ENCODE measurements around the gene SLAIN1. TPM values are rescaled to one million over a fixed set of nuclear protein-coding genes. Genes with fewer than 3 reads are reported as not detected.

Gene SLAIN1
- total and polyA plus RNA-seq, 2 of the 13 experiments (the other 11 are each of a cell fraction or from before 2014, with no cell fraction given) = 1.2 to 4.5 TPM

DNA sequence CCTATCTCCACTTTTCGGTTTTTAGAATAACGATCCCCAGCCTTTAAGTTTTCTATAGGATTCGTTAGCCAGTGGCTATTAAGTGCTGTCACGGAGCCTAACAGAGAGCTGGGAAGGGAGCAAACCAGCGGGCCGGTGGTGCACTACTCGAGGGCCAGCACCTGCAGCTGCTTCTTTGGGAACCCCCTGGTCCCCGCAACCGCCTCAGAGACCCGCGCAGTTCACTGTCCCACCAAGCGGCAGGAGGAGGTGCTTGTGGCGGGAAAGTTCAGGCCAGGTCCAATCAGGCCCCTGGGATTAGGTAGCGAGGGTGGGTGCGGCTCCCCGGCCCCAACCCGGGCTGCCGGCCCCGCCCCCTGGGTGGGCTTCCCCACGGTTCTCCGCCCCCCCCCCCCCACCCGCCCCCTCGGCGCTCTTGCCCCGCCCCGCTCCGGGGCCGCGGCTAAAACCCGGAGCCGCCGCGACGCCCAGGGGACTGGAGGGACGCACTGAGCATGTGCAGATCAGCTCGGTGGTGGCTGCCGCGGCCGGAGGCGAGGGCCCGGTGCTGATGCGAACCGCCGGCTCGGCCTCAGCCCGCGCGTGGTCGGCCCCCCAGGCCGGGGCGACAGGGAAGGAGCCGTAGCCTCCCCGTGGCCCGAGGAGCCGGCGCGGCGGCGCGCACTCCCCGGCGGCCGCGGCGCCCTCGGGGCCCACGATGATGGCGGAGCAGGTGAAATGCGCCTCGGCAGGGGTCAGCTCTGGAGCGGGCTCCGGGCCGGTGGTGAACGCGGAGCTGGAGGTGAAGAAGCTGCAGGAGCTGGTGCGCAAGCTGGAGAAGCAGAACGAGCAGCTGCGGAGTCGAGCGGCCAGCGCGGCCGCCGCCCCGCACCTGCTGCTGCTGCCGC, at the start of gene SLAIN1 (continued):
- TF ChIP-seq, protein P1, sequence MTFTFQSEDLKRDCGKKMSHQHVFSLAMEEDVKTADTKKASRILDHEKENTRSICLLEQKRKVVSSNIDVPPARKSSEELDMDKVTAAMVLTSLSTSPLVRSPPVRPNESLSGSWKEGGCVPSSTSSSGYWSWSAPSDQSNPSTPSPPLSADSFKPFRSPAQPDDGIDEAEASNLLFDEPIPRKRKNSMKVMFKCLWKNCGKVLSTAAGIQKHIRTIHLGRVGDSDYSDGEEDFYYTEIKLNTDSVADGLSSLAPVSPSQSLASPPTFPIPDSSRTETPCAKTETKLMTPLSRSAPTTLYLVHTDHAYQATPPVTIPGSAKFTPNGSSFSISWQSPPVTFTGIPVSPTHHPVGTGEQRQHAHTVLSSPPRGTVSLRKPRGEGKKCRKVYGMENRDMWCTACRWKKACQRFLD (CRISPR knock-in tag; IDR thresholded peaks at IDR 0.05; ENCODE audit: borderline replicate concordance) = no peak
- no peak for TF ChIP-seq RELA (CRISPR knock-in tag; IDR thresholded peaks at IDR 0.05)
- TF ChIP-seq NR2F2 (IDR thresholded peaks at IDR 0.05; ENCODE audit: borderline replicate concordance, low read depth) = no peak
- 0 out of 2 replicates have a peak, but pooled peaks have one; percentile 39 for TF ChIP-seq ZNF546 (CRISPR knock-in tag; conservative IDR thresholded peaks at IDR 0.05)
- TF ChIP-seq BCL6 (CRISPR knock-in tag; IDR thresholded peaks at IDR 0.05) = no peak
- no peak for TF ChIP-seq ZFAT (CRISPR knock-in tag; conservative IDR thresholded peaks at IDR 0.05)
- TF ChIP-seq RNF2 (conservative IDR thresholded peaks at IDR 0.05; ENCODE audit: low read depth) = peak; percentile 76
- TF ChIP-seq ZFP36L1 (CRISPR knock-in tag; IDR thresholded peaks at IDR 0.05) = no peak
- no peak for TF ChIP-seq GATAD1 (CRISPR knock-in tag; IDR thresholded peaks at IDR 0.05)
- TF ChIP-seq, protein P2, sequence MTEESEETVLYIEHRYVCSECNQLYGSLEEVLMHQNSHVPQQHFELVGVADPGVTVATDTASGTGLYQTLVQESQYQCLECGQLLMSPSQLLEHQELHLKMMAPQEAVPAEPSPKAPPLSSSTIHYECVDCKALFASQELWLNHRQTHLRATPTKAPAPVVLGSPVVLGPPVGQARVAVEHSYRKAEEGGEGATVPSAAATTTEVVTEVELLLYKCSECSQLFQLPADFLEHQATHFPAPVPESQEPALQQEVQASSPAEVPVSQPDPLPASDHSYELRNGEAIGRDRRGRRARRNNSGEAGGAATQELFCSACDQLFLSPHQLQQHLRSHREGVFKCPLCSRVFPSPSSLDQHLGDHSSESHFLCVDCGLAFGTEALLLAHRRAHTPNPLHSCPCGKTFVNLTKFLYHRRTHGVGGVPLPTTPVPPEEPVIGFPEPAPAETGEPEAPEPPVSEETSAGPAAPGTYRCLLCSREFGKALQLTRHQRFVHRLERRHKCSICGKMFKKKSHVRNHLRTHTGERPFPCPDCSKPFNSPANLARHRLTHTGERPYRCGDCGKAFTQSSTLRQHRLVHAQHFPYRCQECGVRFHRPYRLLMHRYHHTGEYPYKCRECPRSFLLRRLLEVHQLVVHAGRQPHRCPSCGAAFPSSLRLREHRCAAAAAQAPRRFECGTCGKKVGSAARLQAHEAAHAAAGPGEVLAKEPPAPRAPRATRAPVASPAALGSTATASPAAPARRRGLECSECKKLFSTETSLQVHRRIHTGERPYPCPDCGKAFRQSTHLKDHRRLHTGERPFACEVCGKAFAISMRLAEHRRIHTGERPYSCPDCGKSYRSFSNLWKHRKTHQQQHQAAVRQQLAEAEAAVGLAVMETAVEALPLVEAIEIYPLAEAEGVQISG (CRISPR knock-in tag; IDR thresholded peaks at IDR 0.05) = peak; percentile 48
- TF ChIP-seq, protein P3, sequence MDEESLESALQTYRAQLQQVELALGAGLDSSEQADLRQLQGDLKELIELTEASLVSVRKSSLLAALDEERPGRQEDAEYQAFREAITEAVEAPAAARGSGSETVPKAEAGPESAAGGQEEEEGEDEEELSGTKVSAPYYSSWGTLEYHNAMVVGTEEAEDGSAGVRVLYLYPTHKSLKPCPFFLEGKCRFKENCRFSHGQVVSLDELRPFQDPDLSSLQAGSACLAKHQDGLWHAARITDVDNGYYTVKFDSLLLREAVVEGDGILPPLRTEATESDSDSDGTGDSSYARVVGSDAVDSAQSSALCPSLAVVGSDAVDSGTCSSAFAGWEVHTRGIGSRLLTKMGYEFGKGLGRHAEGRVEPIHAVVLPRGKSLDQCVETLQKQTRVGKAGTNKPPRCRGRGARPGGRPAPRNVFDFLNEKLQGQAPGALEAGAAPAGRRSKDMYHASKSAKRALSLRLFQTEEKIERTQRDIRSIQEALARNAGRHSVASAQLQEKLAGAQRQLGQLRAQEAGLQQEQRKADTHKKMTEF (CRISPR knock-in tag; IDR thresholded peaks at IDR 0.05) = no peak
- no peak for TF ChIP-seq POLR2AphosphoS2 (IDR thresholded peaks at IDR 0.05; ENCODE audit: low read depth, low read length)
- no peak for TF ChIP-seq ZEB1 (IDR thresholded peaks at IDR 0.05; ENCODE audit: insufficient replicate concordance, low read depth)
- no peak for TF ChIP-seq ATAD3A (CRISPR knock-in tag; IDR thresholded peaks at IDR 0.05)
- no peak for TF ChIP-seq SP4 (CRISPR knock-in tag; IDR thresholded peaks at IDR 0.05)
- TF ChIP-seq, protein P4, sequence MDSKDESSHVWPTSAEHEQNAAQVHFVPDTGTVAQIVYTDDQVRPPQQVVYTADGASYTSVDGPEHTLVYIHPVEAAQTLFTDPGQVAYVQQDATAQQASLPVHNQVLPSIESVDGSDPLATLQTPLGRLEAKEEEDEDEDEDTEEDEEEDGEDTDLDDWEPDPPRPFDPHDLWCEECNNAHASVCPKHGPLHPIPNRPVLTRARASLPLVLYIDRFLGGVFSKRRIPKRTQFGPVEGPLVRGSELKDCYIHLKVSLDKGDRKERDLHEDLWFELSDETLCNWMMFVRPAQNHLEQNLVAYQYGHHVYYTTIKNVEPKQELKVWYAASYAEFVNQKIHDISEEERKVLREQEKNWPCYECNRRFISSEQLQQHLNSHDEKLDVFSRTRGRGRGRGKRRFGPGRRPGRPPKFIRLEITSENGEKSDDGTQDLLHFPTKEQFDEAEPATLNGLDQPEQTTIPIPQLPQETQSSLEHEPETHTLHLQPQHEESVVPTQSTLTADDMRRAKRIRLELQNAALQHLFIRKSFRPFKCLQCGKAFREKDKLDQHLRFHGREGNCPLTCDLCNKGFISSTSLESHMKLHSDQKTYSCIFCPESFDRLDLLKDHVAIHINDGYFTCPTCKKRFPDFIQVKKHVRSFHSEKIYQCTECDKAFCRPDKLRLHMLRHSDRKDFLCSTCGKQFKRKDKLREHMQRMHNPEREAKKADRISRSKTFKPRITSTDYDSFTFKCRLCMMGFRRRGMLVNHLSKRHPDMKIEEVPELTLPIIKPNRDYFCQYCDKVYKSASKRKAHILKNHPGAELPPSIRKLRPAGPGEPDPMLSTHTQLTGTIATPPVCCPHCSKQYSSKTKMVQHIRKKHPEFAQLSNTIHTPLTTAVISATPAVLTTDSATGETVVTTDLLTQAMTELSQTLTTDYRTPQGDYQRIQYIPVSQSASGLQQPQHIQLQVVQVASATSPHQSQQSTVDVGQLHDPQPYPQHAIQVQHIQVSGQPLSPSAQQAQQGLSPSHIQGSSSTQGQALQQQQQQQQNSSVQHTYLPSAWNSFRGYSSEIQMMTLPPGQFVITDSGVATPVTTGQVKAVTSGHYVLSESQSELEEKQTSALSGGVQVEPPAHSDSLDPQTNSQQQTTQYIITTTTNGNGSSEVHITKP (CRISPR knock-in tag; IDR thresholded peaks at IDR 0.05; ENCODE audit: low read depth) = no peak
- TF ChIP-seq ZNF230 (CRISPR knock-in tag; IDR thresholded peaks at IDR 0.05) = no peak
- TF ChIP-seq SRY (CRISPR knock-in tag; IDR thresholded peaks at IDR 0.05) = no peak
- TF ChIP-seq, protein P5, sequence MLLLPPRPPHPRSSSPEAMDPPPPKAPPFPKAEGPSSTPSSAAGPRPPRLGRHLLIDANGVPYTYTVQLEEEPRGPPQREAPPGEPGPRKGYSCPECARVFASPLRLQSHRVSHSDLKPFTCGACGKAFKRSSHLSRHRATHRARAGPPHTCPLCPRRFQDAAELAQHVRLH (CRISPR knock-in tag; IDR thresholded peaks at IDR 0.05; ENCODE audit: borderline replicate concordance, low read depth) = no peak
- 0 out of 2 replicates have a peak, but pooled peaks have one; percentile 29 for TF ChIP-seq ZSCAN31 (CRISPR knock-in tag; IDR thresholded peaks at IDR 0.05; ENCODE audit: low read depth)
- TF ChIP-seq SPEN (CRISPR knock-in tag; IDR thresholded peaks at IDR 0.05; ENCODE audit: low read depth) = no peak; the same call in 1 of the 2 replicates

Measured in HepG2 (cell line).